ENCODE data around the gene PEX11B.

DNA sequence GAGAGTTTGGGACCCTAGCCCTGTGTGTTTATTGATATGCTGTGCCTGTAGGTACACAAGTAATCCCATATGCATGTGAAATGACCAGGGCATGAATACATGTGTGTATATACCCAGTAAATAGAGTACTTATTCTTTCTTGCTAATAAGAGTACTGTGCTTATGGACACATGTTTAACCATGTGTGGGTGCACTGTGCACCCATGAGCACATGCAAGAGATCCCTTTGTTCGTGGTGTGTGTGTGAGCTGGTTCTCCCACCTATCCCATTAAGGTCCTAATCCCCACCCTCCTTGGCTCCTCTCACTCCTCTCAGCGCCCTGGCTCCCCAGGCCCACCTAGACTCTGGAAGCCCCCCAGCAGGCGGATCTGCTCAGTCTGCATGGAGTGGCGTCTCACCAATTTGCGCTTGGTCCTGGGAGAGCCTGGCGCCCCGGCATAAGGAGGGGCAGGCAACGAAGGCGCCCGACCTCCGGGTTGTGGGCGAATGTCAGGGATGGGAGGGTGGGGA is 41.5 kb upstream of the PEX11B start:
- TF ChIP-seq, protein P1, sequence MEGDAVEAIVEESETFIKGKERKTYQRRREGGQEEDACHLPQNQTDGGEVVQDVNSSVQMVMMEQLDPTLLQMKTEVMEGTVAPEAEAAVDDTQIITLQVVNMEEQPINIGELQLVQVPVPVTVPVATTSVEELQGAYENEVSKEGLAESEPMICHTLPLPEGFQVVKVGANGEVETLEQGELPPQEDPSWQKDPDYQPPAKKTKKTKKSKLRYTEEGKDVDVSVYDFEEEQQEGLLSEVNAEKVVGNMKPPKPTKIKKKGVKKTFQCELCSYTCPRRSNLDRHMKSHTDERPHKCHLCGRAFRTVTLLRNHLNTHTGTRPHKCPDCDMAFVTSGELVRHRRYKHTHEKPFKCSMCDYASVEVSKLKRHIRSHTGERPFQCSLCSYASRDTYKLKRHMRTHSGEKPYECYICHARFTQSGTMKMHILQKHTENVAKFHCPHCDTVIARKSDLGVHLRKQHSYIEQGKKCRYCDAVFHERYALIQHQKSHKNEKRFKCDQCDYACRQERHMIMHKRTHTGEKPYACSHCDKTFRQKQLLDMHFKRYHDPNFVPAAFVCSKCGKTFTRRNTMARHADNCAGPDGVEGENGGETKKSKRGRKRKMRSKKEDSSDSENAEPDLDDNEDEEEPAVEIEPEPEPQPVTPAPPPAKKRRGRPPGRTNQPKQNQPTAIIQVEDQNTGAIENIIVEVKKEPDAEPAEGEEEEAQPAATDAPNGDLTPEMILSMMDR (conservative IDR thresholded peaks at IDR 0.05): no peak
- no peak for TF ChIP-seq EZH2 (IDR thresholded peaks at IDR 0.05; ENCODE audit: low read depth)

Measured in PC-9 (cell line).